ENCODE measurements around the gene MEIS2. TPM values are rescaled to one million over a fixed set of nuclear protein-coding genes. Genes with fewer than 3 reads are reported as not detected.

The MEIS2 gene
- total RNA-seq, 2 donors from 2014 or later, result 24.3 to 29.8 TPM

DNA sequence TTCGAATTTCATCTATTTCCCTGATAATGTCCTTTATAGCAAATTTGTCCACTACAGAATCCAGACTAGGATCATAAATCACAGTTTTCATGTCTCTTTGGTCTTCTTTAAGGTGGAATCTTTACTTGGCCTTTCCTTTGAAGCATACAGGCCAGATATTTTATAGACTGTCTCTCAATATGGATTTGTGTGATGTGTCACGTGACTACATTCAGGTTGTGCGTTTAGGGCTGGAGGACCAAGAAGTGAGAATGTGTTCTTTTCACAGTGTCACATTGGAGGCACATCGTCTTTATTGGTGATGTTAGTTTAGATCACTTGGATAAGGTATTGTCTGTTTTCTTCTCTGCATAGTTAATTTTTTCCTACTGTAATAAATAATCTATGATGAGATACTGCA lies 232.9 kb downstream of the MEIS2 start:
- no peak for TF ChIP-seq CTCF (IDR thresholded peaks at IDR 0.05)
- H3K27me3 ChIP-seq, result no peaks in the 10 kb centered on the region
- no peak overlapping the region for H3K27ac ChIP-seq
- H3K36me3 ChIP-seq, result no peaks in the 10 kb centered on the region
- DNase-seq (ENCODE audit: low spot score), result no peak
- H3K4me1 ChIP-seq, result no peaks in the 10 kb centered on the region
- H3K9me3 ChIP-seq, result no peaks in the 10 kb centered on the region
- no peak overlapping the region for H3K4me3 ChIP-seq

- TF ChIP-seq CTCF (IDR thresholded peaks at IDR 0.05), result no peak
- no peaks in the 10 kb centered on the region for H3K27me3 ChIP-seq
- DNase-seq (ENCODE audit: low spot score), result no peak
- no peak overlapping the region for H3K4me3 ChIP-seq
- no peaks in the 10 kb centered on the region for H3K4me1 ChIP-seq
- no peak overlapping the region for H3K27ac ChIP-seq
- no peaks in the 10 kb centered on the region for H3K36me3 ChIP-seq
- H3K9me3 ChIP-seq, result no peaks in the 10 kb centered on the region
Measured at GRCh38 chr15:36866896-36867295, 233.5 kb downstream of the MEIS2 start.

- no peaks in the 10 kb centered on the region for H3K27me3 ChIP-seq
- no peak for TF ChIP-seq CTCF (IDR thresholded peaks at IDR 0.05)
- no peak for DNase-seq (ENCODE audit: low spot score)
Measured at GRCh38 chr15:36863570-36863969, 236.8 kb downstream of the MEIS2 start.

DNA sequence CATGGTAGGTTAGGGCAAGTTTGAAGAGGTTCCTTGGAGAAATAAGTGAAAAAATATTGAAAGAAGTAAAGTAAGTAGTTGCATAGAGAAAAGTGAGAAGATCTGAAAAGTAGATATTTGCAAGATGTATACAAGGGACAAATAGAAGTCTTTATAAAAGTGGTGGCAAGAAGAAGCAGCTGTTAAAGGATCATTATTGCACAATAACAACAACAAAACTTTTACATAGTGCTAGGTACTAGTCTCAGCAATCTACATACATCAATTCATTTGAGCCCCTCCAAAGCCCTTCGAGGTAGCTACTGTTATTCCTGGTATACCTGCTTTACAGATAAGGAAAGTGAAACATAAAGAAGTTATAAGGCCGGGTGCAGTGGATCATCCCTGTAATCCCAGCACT lies 239.6 kb downstream of the MEIS2 start:
- no peaks in the 10 kb centered on the region for H3K9me3 ChIP-seq
- no peak overlapping the region for H3K4me3 ChIP-seq
- no peaks in the 10 kb centered on the region for H3K36me3 ChIP-seq
- no peak for DNase-seq (ENCODE audit: low spot score)
- no peak for TF ChIP-seq CTCF (IDR thresholded peaks at IDR 0.05)
- H3K27ac ChIP-seq, result no peak overlapping the region
- no peaks in the 10 kb centered on the region for H3K27me3 ChIP-seq
- H3K4me1 ChIP-seq, result no peaks in the 10 kb centered on the region

More at GRCh38 chr15:36863570-36863969, 236.8 kb downstream of the MEIS2 start:
- H3K36me3 ChIP-seq, result no peaks in the 10 kb centered on the region
- H3K4me1 ChIP-seq, result no peaks in the 10 kb centered on the region
- H3K9me3 ChIP-seq, result no peaks in the 10 kb centered on the region
- no peak overlapping the region for H3K27ac ChIP-seq
- no peak overlapping the region for H3K4me3 ChIP-seq

DNA sequence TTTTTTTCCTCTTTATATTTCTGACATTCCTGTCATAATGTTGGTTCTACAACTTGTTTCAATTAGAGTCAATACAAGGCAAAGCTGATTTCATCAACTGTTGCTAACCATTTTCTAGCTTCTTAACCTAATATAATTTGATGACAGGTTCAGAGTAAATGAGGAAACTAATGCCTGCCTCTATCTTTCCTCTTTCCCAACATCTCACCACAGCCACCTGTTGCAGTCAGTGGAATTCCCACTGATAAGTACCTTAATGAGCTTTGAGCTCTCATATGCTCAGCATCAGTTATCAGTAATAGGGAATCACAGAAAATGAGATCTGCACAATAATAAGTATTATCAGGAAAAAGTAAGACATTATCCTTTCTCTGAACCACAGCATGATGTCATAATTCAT lies 241.9 kb downstream of the MEIS2 start:
- no peak for DNase-seq (ENCODE audit: low spot score)
- TF ChIP-seq CTCF (IDR thresholded peaks at IDR 0.05), result no peak
- H3K27ac ChIP-seq, result no peak overlapping the region
- H3K9me3 ChIP-seq, result no peaks in the 10 kb centered on the region
- no peaks in the 10 kb centered on the region for H3K27me3 ChIP-seq
- no peak overlapping the region for H3K4me3 ChIP-seq
- no peaks in the 10 kb centered on the region for H3K4me1 ChIP-seq
- no peaks in the 10 kb centered on the region for H3K36me3 ChIP-seq

DNA sequence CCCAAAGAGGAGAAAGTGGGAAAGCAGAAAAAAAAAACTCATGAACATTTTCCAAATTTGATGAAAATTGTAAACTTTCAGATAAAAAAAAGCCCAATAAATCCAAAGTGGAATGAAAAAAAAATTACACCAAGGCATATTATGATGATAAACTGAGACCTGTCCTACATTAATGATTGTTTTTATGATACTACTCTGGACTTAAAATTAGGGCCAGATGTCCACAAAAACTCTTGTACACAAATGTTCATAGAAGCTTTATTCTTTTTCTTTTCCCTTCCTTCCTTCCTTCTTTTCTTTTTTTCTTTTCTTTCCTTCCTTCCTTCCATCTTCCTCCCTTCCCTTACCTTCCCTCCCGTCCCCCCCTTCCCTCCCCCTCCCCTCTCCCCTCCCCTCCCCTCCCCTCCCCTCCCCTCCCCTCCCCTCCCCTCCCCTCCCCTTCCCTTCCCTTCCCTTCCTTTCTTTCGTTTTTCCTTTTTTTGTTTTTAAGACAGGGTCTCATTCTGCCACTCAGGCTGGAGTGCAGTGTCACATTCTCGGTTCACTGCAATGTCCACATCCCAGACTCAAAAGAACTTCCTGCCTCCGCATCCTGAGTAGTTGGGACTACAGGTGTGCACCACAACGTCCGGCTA lies 243.9 kb downstream of the MEIS2 start:
- no peak overlapping the region for H3K4me3 ChIP-seq
- no peak overlapping the region for H3K27ac ChIP-seq
- no peaks in the 10 kb centered on the region for H3K9me3 ChIP-seq
- H3K27me3 ChIP-seq, result no peaks in the 10 kb centered on the region
- DNase-seq (ENCODE audit: low spot score), result no peak
- H3K4me1 ChIP-seq, result no peaks in the 10 kb centered on the region
- H3K36me3 ChIP-seq, result no peaks in the 10 kb centered on the region
- TF ChIP-seq CTCF (IDR thresholded peaks at IDR 0.05), result no peak
